Sigmoid colon (tissue), 4 donors: ENCODE results near the gene RPS14.

Experiments used
- EP300 ChIP-seq, 4 donors: sonication (generic); formaldehyde crosslinking; IDR thresholded peaks; one replicate each; pipeline ENCODE4 v1.6.1; 2017; ENCODE audit warnings: antibody characterized with exemption in 4 of 4
- POLR2A ChIP-seq, 2 donors: fragments of 450-650 bp; IDR thresholded peaks; one replicate each; pipeline ENCODE4 v1.6.1; 2016; ENCODE audit warnings: antibody characterized with exemption in 2 of 2, mild to moderate bottlenecking in 2 of 2, moderate library complexity in 2 of 2
- POLR2AphosphoS5 ChIP-seq, 4 donors: sonication (generic); formaldehyde crosslinking; IDR thresholded peaks; one replicate each; pipeline ENCODE4 v1.6.1; 2017; ENCODE audit warnings: antibody characterized with exemption in 4 of 4
- TF ChIP-seq, protein P1 (sequence below), 4 experiments: fragments of 450-650 bp in 3 of 4; fragments of 200-600 bp in 1 of 4; IDR thresholded peaks; one replicate each; pipeline ENCODE4 v1.5.1; 2016 to 2019; ENCODE audit warnings: antibody characterized with exemption in 4 of 4, mild to moderate bottlenecking in 3 of 4, moderate library complexity in 2 of 4

DNA sequence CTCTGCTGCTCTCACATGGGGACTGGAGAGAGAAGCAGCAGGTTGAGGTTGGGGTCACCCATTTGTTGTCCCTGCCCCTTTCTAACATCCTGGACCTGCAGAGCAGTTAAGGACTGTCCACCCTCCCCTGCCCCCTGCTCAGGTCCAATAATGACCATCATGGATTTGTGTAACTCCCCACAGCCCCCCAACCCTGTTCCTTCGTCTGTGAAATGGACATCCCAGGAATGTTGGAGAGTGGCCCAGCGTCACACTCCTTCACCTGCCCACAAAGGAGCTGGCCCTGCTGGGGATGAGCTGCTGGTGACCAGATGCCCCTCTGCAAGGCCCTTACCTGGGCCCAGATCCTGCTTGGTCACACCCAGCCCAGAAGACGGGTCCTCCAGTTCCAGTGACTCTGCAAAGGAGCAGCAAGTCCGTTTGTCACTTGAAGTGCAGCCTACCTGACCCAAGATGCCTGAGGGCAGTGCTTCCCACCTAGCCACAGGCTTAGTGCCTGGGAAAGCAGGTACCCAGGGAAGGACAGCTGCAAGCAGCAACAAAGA, 47.2 kb downstream of the RPS14 start:
- TF ChIP-seq, protein P1, sequence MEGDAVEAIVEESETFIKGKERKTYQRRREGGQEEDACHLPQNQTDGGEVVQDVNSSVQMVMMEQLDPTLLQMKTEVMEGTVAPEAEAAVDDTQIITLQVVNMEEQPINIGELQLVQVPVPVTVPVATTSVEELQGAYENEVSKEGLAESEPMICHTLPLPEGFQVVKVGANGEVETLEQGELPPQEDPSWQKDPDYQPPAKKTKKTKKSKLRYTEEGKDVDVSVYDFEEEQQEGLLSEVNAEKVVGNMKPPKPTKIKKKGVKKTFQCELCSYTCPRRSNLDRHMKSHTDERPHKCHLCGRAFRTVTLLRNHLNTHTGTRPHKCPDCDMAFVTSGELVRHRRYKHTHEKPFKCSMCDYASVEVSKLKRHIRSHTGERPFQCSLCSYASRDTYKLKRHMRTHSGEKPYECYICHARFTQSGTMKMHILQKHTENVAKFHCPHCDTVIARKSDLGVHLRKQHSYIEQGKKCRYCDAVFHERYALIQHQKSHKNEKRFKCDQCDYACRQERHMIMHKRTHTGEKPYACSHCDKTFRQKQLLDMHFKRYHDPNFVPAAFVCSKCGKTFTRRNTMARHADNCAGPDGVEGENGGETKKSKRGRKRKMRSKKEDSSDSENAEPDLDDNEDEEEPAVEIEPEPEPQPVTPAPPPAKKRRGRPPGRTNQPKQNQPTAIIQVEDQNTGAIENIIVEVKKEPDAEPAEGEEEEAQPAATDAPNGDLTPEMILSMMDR (IDR thresholded peaks at IDR 0.05) = no peak
- TF ChIP-seq EP300 (IDR thresholded peaks at IDR 0.05) = no peak
- no peak for TF ChIP-seq POLR2AphosphoS5 (IDR thresholded peaks at IDR 0.05)
- no peak for TF ChIP-seq POLR2A (IDR thresholded peaks at IDR 0.05)
